Measurements from ENCODE around the gene PARVB. TPM values are rescaled to one million over a fixed set of nuclear protein-coding genes. Genes with fewer than 3 reads are reported as not detected.

The PARVB gene
- total and polyA plus RNA-seq, 2 donors (not counting 1 experiment from before 2014, with no cell fraction given), result 12.1 to 47.3 TPM

DNA sequence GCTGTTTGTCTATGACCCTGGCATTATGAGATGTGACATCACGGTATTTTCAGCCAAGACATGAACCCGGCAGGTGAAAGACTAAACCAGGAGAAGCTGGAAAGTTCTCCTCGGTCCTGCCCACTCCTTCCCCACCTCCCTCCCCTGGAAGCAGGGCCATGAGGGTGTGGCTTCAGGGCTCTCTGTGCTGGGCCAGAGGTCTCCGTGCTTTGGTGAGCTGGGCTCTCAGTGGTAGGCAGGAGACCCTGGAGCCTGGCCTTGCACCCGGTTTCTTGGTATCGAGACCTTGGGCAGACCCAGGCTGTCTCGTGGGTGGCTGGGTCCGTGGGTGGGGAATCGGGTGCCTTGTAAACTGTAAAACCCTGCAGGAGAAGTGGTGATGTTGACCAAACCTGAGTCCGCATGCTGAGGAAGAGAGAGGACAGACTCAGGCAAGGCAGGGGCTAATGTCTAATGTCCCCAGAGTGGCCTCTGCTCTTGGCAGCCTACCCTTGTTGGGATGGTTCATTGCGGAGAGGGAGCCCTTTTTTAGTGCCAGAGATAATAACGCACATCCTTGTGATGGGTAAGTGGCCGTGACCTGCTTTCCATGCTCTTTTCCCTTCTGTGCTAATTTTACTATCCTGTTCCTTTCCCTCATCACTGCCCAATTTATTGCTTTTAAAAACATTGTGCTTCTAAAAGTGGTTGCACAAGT lies 108.0 kb downstream of the PARVB start:
- Histone ChIP-seq H3K4me1 (ENCODE audit: control insufficient read depth, extremely low read depth, insufficient read depth, low read length) (no peaks in the 10 kb centered on the region), H3K9ac (ENCODE audit: insufficient read depth, low read length) (no peak overlapping the region), H4K20me1 (ENCODE audit: control insufficient read depth, extremely low read depth, insufficient read depth, low read length) (no peaks in the 10 kb centered on the region), H3K4me2 (ENCODE audit: extremely low read depth, insufficient read depth, low read length) (no peak overlapping the region), H3K79me2 (ENCODE audit: control insufficient read depth, insufficient read depth, low read length) (no peaks in the 10 kb centered on the region), H2AFZ (ENCODE audit: low read length) (no peak overlapping the region), H3K36me3 (ENCODE audit: control insufficient read depth, insufficient read depth, low read length) (no peaks in the 10 kb centered on the region), H3K27me3 (ENCODE audit: control insufficient read depth, insufficient read depth, low read length) (no peaks in the 10 kb centered on the region), H3K27ac (ENCODE audit: insufficient read depth, low read length) (no peak overlapping the region), H3K4me3 (replicated peaks in 1 of 4; ENCODE audit: control extremely low read depth in 1 of 4, insufficient read depth in 1 of 4, low read depth in 3 of 4, low read length in 4 of 4) (no peak overlapping the region), H3K9me3 (ENCODE audit: control insufficient read depth, insufficient read depth, low read depth, low read length) (no peaks in the 10 kb centered on the region)
- no peak for DNase-seq (ENCODE audit: low read depth in 2 of 2)
- TF ChIP-seq EZH2 (IDR thresholded peaks at IDR 0.05; ENCODE audit: low read length, missing control alignments), result no peak
- TF ChIP-seq, protein P1, sequence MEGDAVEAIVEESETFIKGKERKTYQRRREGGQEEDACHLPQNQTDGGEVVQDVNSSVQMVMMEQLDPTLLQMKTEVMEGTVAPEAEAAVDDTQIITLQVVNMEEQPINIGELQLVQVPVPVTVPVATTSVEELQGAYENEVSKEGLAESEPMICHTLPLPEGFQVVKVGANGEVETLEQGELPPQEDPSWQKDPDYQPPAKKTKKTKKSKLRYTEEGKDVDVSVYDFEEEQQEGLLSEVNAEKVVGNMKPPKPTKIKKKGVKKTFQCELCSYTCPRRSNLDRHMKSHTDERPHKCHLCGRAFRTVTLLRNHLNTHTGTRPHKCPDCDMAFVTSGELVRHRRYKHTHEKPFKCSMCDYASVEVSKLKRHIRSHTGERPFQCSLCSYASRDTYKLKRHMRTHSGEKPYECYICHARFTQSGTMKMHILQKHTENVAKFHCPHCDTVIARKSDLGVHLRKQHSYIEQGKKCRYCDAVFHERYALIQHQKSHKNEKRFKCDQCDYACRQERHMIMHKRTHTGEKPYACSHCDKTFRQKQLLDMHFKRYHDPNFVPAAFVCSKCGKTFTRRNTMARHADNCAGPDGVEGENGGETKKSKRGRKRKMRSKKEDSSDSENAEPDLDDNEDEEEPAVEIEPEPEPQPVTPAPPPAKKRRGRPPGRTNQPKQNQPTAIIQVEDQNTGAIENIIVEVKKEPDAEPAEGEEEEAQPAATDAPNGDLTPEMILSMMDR (conservative IDR thresholded peaks at IDR 0.05 in 1 of 2, IDR thresholded peaks at IDR 0.05 in 1 of 2; ENCODE audit: low read depth in 1 of 2, low read length in 2 of 2), result no peak

DNA sequence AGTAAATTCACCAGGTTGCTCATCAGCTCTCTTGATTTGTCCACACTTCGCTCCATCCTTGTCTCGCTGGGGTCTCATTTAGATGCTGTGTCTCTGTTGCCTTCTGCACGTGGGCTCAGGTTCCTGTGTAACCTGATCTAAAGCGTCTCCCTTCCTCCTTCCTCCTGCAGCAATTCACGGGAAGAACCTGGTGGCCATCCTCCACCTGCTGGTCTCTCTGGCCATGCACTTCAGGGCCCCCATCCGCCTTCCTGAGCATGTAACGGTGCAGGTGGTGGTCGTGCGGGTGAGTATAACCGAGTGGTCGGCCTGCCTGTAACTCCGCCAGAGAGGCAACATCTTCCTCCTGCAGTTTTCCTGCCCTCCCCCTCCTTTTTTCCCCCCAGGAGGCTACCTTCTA lies 108.6 kb downstream of the PARVB start:
- Histone ChIP-seq H2AFZ (ENCODE audit: low read length) (no peak overlapping the region), H3K27me3 (ENCODE audit: control insufficient read depth, insufficient read depth, low read length) (no peaks in the 10 kb centered on the region), H3K9me3 (ENCODE audit: control insufficient read depth, insufficient read depth, low read depth, low read length) (no peaks in the 10 kb centered on the region), H4K20me1 (ENCODE audit: control insufficient read depth, extremely low read depth, insufficient read depth, low read length) (no peaks in the 10 kb centered on the region), H3K36me3 (ENCODE audit: control insufficient read depth, insufficient read depth, low read length) (peaks cover 1% of the 10 kb centered on the region), H3K4me2 (ENCODE audit: extremely low read depth, insufficient read depth, low read length) (no peak overlapping the region), H3K9ac (ENCODE audit: insufficient read depth, low read length) (no peak overlapping the region), H3K4me3 (replicated peaks in 1 of 4; ENCODE audit: control extremely low read depth in 1 of 4, insufficient read depth in 1 of 4, low read depth in 3 of 4, low read length in 4 of 4) (no peak overlapping the region), H3K79me2 (ENCODE audit: control insufficient read depth, insufficient read depth, low read length) (no peaks in the 10 kb centered on the region), H3K4me1 (ENCODE audit: control insufficient read depth, extremely low read depth, insufficient read depth, low read length) (no peaks in the 10 kb centered on the region), H3K27ac (ENCODE audit: insufficient read depth, low read length) (no peak overlapping the region)
- TF ChIP-seq, protein P1 (conservative IDR thresholded peaks at IDR 0.05 in 1 of 2, IDR thresholded peaks at IDR 0.05 in 1 of 2; ENCODE audit: low read depth in 1 of 2, low read length in 2 of 2), result no peak
- no peak for TF ChIP-seq EZH2 (IDR thresholded peaks at IDR 0.05; ENCODE audit: low read length, missing control alignments)
- no peak for DNase-seq (ENCODE audit: low read depth in 2 of 2)

DNA sequence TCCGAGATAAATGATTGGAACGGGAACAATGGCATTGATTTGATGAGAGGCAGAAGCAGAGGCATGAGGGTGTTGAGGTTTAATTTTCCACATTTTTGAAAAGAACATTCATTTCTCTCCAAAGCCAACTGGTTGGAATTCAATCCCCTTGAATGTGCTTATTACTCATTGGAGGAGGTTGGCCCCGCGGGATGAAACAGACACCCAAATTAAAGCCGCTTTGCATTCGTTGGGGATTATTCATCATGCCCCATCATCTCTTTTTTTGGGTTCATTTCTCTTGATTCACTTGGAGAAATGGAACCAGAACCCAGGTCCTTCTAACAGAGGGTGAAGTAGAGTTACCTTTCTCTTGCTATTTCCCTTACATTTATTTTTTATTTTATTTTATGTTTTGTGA lies 109.1 kb downstream of the PARVB start:
- Histone ChIP-seq H3K4me2 (ENCODE audit: extremely low read depth, insufficient read depth, low read length) (no peak overlapping the region), H3K27ac (ENCODE audit: insufficient read depth, low read length) (no peak overlapping the region), H3K79me2 (ENCODE audit: control insufficient read depth, insufficient read depth, low read length) (no peaks in the 10 kb centered on the region), H2AFZ (ENCODE audit: low read length) (no peak overlapping the region), H3K36me3 (ENCODE audit: control insufficient read depth, insufficient read depth, low read length) (peaks cover 2% of the 10 kb centered on the region), H3K4me1 (ENCODE audit: control insufficient read depth, extremely low read depth, insufficient read depth, low read length) (no peaks in the 10 kb centered on the region), H4K20me1 (ENCODE audit: control insufficient read depth, extremely low read depth, insufficient read depth, low read length) (no peaks in the 10 kb centered on the region), H3K27me3 (ENCODE audit: control insufficient read depth, insufficient read depth, low read length) (no peaks in the 10 kb centered on the region), H3K4me3 (replicated peaks in 1 of 4; ENCODE audit: control extremely low read depth in 1 of 4, insufficient read depth in 1 of 4, low read depth in 3 of 4, low read length in 4 of 4) (no peak overlapping the region), H3K9ac (ENCODE audit: insufficient read depth, low read length) (no peak overlapping the region), H3K9me3 (ENCODE audit: control insufficient read depth, insufficient read depth, low read depth, low read length) (no peaks in the 10 kb centered on the region)
- TF ChIP-seq, protein P1 (conservative IDR thresholded peaks at IDR 0.05 in 1 of 2, IDR thresholded peaks at IDR 0.05 in 1 of 2; ENCODE audit: low read depth in 1 of 2, low read length in 2 of 2), result no peak
- no peak for TF ChIP-seq EZH2 (IDR thresholded peaks at IDR 0.05; ENCODE audit: low read length, missing control alignments)
- peak in 1 of 2 donors; percentile 92 for DNase-seq (ENCODE audit: low read depth in 2 of 2)
